NCI-H1930 (cell line): ENCODE data around the gene ATXN7.

ENCODE experiments used
- DNase-seq, 2 experiments: peaks; one replicate each; lab custom pipeline; 2025; lab: John Stamatoyannopoulos, UW

The ATXN7 gene

DNA sequence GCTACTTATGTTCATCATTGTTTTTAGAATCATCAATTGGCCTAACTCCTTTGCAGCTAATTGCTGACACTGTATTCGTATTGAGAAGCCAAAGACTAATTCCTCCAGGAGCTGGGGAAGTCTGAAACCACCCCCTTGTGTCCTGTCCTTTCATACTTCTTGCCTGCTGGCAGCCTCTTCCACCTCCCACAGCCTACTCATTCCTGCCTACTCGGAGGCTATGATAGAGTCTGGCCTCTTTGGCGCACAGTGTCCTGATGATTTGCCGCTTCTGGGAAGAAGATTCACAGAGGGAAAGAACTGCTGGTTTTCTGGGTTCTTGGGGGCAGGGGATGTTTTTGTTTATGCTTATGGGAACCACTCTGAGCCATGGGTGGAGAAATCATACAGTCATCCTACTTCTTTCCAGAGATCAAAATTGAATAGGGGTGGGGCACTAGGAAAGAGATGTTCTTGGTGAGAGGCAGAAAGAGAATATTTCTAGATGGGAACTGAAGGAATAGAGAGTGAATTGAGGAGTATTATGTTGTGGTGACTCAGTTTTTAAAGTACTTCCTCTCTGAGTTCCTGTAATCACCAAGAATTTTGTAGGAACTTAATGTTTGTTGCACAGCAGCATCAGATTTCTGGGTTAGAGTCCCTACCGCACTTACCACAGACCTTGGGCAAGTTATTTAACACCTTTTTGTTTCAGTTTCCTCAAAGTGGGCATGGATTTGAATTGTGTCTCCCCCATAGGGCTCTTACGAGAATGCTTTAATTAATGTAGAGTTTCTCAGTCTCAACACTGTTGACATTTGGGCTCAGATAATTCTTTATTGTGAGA lies 70.6 kb downstream of the ATXN7 start:
- DNase-seq: no peak

DNA sequence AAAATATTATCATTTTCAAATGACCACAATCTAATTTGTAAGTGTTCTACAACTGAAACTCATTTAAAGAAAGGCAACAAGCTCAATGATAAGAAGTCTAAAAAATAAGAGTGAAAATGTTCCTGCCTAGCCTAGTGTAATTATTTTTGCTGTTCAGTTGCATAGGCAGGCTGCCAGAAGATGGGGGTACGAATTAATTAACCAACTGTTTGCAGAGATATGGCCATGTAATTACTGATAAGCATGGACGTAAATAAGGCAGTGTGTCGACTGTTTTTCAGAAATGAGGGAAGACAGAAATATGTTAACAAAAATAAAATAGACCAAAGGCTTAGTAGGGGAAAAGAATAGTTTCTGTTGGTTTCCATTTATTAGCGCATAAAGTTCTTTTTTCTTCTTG lies 73.3 kb downstream of the ATXN7 start:
- no peak for DNase-seq

DNA sequence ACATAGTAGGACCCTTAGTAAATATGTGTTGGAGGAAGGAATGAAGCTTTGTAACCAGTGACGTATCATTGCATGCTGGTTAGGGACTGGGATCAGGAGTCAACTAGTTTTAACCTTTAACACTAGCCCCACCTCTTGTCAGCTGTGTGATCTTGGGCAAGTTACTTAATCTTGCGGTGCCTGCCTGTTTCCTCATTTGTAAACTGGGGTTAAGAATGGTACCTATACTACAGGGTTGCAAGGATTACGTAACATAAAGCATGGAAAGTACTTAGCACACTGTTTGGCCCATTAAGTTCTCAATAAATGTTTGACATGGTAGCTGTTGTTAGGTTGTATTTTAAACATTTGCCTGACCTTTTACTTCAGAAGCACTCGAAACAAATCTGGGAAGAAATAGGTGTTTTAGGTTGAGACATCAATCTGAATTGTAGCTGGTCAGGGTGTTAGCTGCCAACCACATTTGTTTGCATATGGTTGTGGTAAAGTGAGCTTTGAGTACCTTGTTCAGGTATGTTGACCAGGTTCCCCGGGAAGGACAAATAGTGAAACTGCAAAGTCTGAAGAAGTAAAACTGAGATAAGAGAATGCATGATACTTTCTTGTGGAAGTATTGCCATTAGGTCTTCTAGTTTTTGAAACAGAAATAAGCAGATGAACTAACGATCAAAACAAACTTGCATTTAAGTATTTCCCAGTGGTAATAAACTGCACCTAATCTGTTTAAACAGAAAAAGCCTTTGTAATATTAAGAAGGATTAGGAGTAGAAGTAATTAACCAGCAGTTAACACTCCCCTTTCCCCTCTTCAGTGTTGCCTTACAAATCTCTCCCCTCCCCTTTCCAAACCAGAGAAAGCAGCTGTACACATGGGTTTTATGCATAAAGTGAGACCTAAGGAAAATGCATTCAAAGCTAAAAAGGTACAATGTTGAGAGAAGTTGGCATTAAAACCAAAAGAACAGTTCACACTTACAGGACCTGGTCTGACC lies 74.3 kb downstream of the ATXN7 start:
- DNase-seq: no peak

DNA sequence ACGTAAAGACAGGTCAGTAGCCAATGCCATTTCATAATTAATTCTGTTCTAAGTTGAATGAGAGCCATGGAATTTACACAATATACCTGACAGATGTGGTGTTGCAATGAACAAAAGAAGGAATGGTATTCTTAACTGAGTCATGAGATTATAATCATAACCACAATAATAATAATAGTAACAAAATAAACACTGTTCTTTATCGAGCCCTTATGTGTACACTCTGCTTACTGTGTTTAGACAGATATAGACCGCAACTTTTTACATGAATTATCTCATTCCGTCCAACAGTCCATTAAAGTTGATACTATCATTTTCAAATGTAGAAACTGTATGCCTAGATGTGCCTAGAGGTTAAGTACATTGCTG lies 76.7 kb downstream of the ATXN7 start:
- no peak for DNase-seq

DNA sequence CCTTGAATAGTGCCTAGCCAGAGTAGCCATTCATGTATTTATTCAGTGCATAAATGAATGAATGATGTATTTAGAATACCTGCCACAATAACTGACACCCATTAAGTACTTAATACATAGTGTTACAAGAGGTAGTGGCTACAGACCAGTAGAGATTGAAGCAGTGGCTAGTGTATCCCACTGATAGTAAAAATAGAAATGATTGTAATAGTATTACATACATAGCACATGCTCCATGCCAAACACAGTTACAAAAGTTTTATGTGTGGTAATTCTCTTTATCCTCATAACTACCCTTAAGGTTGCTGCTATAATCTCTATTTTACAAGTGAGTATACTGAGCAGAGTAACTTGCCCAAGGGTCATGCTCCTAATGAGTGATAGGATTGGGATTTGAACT lies 78.9 kb downstream of the ATXN7 start:
- no peak for DNase-seq

DNA sequence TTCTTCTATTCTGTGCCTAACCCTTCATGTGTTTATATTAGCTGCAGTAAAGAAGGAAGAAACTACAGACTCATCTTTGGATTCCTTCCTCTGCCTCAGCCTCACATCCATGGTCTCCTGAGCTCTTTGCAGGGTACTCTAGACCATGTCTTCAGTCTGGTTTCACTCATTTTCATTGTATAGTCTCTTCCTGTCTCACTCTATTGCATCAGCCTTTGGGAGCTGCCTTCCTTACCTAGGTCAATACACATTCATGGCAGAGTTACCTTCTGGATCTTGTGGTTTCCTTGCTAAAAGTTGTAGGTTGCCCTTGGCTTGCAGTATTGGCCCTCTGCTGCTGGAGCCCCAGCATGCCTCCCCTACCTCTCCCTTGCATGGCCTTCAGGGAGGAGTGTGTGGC lies 80.0 kb downstream of the ATXN7 start:
- DNase-seq: no peak

DNA sequence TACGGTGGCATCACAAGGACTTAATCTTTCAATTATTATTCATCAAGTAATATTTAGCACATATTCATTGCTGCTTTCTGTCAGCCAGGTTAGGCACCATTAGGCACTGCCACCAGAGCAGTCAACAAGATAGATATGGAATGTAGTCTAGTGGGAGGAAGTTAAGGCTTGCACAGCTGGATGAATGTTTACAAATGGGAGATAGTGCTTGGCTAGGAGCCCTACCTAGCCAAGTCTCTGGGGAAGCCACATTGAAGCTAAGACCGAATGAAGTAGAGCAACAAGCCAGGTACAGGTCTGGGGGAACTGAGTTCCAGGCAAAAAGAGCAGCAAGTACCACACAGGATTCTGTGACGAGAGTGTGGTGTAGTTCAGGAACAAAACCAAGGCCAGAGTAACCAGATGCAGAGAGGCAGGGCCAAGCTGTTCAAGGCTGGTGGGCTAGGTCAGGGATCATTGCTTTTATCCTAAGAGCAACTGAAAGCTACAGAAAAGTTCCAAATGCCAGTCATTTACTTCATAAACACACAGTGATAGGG lies 82.0 kb downstream of the ATXN7 start:
- DNase-seq: no peak

DNA sequence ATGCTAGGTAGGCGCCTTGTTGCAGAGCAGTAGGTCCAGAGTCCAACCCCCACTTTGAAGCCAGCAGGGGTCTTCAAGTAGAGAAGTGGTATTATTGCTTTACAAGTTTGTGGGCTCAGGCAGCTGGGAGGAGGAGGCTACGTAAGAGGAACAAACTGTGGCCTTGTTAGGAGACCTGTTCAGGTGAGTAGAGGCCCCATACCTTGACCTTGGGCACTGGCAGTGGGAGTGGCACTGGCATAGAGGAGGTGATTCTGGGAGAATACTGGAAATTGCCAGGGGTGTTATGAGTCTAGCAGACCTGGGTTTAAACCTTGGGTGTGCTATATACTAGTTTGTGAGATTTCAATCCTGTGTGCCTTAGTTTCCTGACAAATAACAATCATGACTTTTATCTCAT lies 83.1 kb downstream of the ATXN7 start:
- no peak for DNase-seq

DNA sequence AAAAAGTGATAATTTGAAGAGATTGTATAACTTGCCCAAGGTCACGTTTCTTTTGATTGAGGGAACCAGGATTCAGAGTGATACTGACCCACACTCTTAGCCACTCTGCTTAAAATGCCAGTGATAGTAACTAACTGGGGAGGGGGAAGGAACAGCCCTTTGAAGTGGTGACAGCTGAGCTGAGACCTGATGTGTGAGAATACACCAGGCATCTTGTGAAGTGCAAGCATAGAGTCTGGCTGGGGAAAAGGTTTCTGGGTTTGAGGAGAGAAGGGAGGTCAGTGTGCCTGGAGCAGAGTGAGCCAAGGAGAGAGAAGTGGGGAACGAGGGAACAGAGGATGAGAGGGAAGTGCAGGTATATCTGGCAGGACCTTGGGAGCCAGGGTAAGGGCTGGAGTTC lies 83.9 kb downstream of the ATXN7 start:
- no peak for DNase-seq

DNA sequence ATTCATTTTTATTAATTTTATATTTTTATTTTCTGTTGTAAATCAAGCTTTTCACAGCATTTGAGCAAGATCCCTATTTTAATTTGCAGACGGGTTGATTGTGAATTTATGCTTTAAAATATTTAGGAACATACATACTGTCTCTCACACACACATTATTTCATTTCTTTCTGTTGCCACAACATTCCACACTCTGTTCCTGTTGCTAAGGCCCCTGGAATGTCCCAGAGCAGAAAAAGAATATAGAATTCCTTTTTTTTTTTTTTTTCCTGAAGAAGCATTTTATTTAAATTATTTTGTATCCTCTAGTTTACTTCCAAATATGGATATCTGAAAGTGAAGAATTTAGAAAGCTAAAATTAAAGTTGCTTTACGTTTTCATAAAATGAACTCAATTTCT lies 85.3 kb downstream of the ATXN7 start:
- no peak for DNase-seq

DNA sequence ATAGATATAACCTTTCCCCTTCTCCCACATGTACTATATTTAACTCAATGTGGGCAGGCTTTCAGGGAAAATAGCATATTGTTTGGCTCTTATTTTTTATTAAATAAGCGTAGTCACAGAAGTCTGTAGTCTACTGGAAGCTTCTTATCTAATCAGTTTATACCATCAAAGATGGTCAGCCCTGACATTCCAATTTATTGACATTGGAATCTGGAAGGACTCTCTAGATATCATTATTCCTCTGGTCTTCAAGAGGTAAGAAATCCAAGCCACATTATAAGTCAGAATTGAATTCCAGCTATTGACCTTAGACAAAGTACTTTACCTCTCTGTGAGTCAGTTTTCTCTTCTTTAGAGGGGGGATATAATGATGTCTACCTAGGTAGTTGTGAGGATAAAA lies 87.0 kb downstream of the ATXN7 start:
- DNase-seq: no peak

DNA sequence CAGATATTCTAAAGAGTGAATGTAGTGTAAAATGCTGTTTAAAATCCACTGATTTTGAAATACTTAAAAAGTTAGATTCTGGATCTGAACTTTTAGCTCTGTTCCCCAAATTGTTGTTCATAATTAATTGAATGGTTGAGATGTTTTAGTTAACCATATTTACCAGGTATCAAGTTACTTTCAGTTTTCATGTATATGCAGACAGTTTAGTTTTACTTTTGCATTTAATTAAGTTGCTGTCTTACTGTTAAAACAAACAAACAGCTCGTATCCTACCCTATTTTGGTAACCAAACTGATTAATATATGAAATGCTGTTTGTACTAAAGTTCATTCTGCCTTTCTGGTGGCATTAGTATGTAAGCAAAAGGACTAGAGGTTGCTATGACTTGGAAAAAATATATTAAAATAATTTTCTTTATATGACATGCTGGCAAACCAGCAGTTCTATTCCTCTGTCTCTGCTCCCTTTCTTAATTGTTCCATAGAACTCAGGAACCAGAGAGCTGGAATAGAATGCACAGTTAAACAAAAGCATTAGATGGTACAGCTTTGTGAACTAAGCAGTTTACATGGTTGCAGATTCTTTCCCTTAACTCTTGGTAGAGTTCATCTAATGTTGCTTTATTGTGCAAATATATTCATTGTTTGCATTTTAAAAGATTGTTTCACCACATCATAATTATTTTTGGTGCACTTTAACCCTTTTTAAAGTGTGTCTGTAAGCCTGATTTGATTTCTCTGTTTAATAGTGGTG lies 88.0 kb downstream of the ATXN7 start:
- no peak for DNase-seq

DNA sequence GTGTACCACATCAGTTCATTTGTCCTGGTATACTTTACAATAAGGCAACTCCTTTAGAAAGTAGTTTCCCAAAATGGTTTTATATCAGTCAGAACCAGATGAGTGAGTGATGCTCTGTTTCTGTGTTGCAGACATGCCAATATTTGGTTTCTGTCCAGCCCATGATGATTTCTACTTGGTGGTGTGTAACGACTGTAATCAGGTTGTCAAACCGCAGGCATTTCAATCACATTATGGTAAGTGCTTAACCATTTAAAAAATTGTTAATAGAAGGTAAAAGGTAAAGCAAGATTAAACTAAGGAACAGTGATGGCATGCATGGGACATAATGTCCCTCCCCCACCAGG lies 88.6 kb downstream of the ATXN7 start:
- DNase-seq: no peak

DNA sequence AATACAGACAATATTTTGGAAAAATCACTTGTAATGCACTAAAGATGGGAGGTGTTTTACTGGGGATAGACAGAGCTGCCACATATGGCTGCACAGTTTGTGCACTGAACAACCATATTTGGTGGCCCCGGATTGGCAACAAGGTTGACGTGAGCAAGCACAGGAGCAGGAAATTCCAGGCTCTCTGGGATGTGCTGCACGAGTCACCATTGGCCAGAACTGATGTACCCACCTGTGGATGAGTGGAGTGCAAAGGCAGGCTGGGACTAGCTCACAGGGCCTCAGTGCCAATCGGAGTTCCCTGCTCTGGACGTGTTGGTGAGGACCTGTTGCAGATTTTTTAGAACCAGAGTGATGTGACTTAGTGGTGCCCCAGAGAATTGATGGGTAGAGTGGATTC lies 90.5 kb downstream of the ATXN7 start:
- DNase-seq: no peak

DNA sequence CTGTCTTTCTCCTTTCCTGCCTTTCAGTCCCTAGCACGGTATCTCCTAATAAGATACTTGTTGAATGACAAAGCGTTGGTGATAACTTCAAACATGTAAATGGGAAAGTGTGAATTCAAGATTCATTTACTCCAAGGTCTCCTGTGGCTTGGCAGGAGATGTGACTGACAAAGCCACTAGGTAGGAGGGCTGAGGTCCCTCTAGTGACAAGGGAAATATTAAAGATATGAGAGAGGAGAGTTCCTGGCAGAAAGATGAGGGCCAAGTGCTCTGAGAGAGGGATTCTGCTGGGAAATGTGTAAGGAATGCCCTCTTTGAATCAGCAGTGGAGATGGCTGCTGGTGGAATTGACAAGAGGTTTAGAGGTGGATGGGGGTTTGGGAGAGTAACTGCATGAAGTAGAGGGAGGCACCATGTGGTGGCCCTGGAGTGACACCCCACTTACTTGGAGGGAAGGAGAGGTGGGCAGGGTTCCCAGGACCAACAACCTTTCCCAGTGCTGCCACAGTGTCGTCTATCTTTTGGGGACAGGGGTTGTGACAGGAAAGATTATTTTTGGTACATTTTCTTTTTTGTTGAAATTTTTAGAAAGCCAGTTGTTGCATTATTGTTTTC lies 91.5 kb downstream of the ATXN7 start:
- no peak for DNase-seq

DNA sequence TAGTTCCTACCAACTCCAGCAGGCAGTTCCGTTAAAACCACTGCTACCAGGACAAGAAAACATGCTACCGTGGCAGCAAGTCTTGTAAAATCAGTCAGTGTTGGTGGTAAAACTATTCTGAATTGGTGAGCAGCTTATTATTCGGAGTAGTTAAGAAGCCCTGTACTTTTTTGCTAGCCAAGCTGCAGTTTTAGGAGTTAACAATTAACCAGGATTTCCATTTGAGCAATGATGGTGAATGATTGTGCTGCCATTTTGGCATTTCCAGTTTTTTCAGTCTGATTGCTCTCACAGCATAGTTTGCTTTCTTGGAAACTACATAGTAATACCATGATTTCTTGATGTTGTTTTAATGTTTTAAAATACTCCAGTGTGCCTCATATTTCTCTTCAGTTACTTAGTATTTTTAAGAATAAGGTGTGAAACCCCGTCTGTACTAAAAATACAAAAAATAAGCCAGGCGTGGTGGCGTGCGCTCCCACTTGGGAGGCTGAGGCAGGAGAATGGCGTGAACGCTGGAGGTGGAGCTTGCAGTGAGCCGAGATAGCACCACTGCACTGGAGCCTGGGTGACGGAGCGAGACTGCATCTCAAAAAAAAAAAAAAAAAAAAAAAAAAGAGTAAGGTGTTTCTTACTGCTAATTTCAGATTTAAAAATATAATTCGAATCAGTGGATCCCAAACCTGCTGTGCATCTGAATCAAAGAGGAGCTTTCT lies 92.3 kb downstream of the ATXN7 start:
- no peak for DNase-seq

DNA sequence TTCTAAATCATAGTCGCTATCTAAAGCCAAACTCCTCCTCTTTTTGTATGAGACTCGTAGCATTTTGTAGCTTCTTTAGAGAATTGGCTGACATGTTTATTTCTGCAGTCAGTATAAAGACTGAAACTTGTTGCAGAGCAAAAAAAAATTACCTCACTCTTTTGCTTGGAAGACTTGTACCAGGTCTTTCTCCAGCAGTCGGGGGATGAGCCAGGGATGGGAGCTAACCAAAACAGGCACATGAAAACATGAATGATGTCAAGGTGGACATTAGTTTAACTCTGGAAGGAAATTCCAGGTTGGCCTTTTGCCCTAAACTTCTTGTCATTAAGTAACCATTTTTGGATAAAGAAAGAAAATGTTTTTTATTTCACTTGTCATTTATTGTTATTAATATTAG lies 95.5 kb downstream of the ATXN7 start:
- no peak for DNase-seq

DNA sequence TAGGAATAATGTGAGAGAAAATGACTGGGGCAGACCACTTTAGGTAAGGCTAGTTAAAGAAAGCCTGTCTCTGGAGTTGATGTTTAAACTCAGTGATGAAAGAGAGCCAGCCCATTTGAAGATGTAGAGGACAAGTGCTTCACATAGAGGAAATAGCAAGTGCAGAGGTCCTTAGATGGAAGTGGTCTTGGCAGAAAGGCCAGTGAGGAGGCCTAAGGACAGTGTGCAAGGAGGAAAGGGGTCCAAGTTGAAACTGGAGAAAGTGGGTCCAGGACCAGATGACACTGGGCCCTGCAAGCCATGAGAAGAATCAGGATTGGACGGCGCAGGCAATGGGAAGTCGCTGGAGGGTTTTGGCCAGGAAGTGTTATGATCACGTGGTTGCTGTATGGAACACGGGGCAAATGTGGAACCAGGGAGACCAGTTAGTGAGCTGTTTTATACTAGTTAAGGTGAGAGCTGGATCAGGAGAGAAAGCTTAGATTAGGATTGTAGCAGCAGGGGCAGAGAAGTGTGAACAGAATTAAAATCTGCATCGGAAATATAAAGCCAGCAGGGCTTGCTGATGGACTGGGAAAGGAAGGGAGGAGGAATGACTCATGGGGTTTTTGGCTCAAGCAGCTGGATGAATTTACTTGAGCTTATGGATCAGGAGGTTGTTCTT lies 96.5 kb downstream of the ATXN7 start:
- DNase-seq: no peak

DNA sequence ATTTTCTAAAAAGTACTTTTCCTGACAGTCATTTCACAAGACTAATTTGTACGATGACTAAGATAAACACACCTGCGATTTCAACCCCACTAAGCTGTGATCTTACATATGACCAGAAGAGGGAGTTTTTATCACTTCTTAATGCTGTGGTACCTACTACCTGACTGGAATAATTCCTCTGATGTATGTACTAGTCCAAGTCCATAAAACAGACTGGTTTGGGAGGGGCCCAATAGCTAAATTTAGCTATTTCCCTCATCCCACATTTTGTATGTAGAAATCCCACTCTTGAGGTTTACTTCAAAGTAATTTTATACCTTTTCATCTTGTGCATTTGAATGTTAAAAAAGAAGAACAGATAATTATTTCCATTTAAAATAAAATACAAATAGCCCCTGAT lies 98.2 kb downstream of the ATXN7 start:
- DNase-seq: peak in 1 of 2 experiments; percentile 5

DNA sequence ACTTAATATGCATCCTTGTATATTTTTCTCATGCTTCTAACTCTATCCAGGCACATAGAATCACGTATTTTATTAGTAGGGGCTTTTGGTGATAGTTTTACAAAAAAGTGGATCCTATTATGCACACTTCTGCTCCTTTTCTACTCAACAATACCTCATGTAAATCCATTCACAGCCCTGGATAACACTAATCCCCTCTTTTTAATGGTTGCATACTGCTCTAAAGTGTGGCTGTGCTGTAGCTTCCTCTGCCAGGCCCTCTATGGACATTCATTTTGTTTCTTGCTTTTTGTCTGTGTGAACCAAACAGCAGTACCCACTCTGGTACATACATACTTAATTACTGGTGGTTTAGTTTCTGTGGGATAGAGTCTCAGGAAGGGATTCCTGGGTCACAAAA lies 99.8 kb downstream of the ATXN7 start:
- DNase-seq: no peak
